SKM-1 treated with dmso at 0.1 percent for 144 hours (cell line): ENCODE results near the gene SUCO.
"Not testable (repeated sequence)": the region's sequence is repeated elsewhere in the genome, so short reads cannot be mapped to it uniquely, and the experiment has no call there.

Experiments
- DNase-seq: peaks from one replicate; lab custom pipeline; 2025; ENCODE audit not compliant: unreplicated experiment; lab: John Stamatoyannopoulos, UW

SUCO gene

GRCh38 chr1:172557270-172557669, 24.3 kb downstream of the SUCO start:
- DNase-seq: no peak

GRCh38 chr1:172559572-172560210, 26.7 kb downstream of the SUCO start:
- DNase-seq: no peak

GRCh38 chr1:172561252-172561651, 28.3 kb downstream of the SUCO start:
- DNase-seq: no peak

- DNase-seq: no peak
Measured at GRCh38 chr1:172566196-172566997, 33.4 kb downstream of the SUCO start.

- no peak for DNase-seq
Measured at GRCh38 chr1:172567720-172568119, 34.8 kb downstream of the SUCO start.

GRCh38 chr1:172574080-172574479, 41.1 kb downstream of the SUCO start:
- DNase-seq: no peak

GRCh38 chr1:172578586-172578985, 45.6 kb downstream of the SUCO start:
- no peak for DNase-seq

- no peak for DNase-seq
Measured at GRCh38 chr1:172581273-172581672, 48.3 kb downstream of the SUCO start.

GRCh38 chr1:172581779-172582178, 48.8 kb downstream of the SUCO start:
- DNase-seq: no peak

GRCh38 chr1:172582889-172583288, 49.9 kb downstream of the SUCO start:
- no peak for DNase-seq

GRCh38 chr1:172585348-172585747, 52.4 kb downstream of the SUCO start:
- no peak for DNase-seq

GRCh38 chr1:172585861-172586260, 52.9 kb downstream of the SUCO start:
- no peak for DNase-seq

GRCh38 chr1:172588296-172589291, 55.6 kb downstream of the SUCO start:
- no peak for DNase-seq

GRCh38 chr1:172589553-172589952, 56.6 kb downstream of the SUCO start:
- no peak for DNase-seq

GRCh38 chr1:172591429-172591828, 58.5 kb downstream of the SUCO start:
- not testable (repeated sequence) for DNase-seq

- not testable (repeated sequence) for DNase-seq
Measured at GRCh38 chr1:172595066-172595465, 62.1 kb downstream of the SUCO start.

GRCh38 chr1:172596782-172597181, 63.8 kb downstream of the SUCO start:
- not testable (repeated sequence) for DNase-seq

- no peak for DNase-seq
Measured at GRCh38 chr1:172599912-172600311, 67.0 kb downstream of the SUCO start.

- DNase-seq: no peak
Measured at GRCh38 chr1:172600615-172601014, 67.7 kb downstream of the SUCO start.

GRCh38 chr1:172601046-172601630, 68.2 kb downstream of the SUCO start:
- no peak for DNase-seq

- DNase-seq: no peak
Measured at GRCh38 chr1:172602706-172603105, 69.8 kb downstream of the SUCO start.
